GM21381 (cell line): ENCODE results near the gene CBX1.

Experiments used
- ATAC-seq: cut with Tn5 transposase; IDR thresholded peaks from one replicate; pipeline ENCODE4 v1.9.1; 2021; ENCODE audit warnings: mild to moderate bottlenecking, moderate library complexity; ENCODE audit not compliant: unreplicated experiment

CBX1 gene

DNA sequence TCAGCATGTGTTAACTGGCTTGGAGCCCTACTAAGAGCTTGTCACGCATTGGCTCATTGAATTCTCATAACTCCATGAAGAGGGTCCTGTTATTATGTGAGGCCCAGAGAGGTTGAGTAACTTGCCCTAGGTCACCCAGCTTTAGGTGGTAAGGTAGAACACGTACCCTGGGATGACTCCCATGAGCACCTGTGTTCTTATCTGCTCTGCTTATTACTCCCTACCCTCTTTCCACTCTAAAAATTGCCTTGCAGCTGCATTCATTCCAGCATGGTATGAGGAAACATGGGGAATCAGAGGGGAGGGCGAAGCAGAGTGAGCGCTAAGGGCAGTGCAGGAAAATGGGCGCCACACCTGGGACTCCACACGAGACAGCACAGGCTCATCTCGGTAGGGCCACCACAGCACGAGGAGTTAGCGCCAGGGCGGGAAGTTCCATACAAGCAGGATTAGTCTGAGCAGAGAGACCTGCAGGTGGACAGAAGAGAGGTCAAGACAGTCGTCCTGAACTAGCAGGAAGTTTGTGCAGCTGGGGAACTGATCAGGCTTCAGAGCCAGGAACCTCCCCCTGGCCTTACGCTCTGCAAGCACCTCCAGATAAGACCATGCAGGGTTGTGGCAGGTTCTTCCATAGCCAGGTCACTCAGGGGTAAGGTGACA is 73.8 kb downstream of the CBX1 start:
- no peak for ATAC-seq

DNA sequence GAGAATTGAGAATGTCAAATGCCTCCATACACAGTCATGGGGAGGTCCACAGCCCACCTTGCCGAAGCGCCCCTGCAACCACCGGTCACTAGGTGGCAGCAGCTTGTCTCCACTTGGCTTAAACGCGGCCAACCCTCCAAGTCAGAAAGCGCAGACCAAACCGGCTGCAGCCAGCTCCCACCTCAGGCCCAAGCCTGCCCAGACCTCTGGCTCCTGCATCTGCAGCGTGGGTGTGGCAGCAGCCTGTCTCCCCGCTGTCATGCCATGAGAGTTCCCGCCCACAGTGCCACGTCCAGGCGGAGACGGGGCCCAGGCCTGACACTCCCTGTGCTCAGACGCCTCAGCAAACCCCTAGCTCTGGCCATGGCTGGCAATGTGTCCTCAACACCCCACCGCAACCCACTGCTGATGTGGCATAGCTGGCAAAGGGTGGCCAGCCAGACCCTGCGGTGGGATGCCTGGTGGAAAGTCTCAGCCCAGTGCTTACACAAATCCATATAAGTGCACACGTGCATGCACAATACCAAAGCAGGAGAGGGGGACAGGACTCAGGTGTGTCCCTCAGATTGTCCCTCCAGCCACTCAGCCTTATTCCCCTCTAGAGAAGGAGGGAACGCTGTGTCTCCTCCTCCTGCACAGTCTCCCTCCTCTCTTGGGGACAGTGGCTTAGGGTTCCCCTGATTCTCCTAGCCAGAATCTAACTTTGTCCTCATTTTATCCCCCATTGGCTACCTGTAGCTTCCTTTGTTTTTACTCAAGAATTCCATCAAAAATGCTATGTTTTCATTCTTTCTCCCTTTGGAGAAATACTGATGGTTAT is 74.6 kb downstream of the CBX1 start:
- no peak for ATAC-seq

DNA sequence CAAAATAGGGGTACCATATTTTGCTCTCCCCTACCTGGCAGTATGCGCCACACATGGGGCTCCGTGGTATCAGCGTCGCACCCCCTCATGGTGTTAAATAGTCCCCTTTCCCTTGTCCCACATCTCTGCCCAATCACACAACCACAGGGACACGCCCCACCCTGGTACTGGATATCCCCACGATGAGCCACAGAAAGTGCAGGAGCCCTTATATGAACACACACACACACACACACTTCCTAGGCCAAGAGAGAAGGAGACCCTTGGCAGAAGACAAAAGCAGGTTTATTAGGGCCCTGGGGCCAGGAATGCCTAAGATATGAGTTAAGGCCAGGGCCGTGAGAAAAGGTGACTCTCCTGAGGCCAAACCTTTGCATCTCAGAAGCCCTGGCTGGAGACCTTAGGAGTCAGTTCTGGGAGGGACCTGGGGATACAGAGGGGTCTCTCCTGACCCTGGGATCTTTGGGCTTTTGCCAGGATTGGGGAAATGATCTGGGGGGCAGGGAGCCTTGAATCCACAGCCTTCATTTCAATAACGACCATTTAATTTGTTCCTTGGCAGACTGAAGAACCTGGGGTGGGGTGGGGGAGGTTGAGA is 75.3 kb downstream of the CBX1 start:
- no peak for ATAC-seq

DNA sequence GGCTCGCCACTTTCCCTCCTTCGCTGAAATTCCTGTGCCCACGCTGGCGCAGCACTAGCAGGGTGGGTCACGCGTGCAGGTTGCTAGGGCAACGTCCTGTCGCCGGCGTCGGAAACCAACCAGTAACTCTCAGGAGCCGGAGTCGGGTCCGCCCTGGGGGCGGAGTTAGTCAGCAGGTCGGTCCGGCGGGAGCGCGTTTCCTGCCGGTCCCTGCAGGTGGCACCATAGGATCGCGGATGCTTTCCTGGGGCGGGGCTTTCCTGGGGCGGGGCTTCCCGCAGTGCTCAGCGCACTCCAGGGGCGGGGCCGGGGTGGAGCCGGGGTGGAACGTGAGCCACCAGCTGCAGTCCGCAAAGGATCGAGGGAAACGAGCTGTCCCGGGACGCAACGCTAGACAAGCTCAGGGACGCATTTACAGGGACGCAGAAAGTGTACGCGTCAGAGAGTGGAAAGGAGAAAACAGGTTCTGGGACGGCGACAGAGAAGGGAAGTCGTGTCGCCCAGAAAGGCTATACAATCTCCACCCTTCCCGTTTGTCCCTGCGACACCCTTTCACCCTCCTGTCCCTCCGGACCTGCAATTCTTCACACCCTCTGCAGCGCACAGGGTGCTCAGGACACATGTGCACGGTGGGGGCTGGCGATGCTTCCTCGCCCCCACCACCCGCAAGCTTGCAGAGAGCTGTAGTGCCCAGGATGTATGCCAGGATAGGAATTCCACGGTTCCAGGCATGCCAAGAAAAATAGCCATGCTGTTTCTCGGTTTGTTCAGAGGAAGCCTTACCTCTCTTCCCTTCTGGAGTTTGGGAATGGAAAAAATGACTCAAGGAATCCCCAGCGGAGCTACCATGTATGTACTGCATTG is 76.0 kb downstream of the CBX1 start:
- ATAC-seq: peak; percentile 84

DNA sequence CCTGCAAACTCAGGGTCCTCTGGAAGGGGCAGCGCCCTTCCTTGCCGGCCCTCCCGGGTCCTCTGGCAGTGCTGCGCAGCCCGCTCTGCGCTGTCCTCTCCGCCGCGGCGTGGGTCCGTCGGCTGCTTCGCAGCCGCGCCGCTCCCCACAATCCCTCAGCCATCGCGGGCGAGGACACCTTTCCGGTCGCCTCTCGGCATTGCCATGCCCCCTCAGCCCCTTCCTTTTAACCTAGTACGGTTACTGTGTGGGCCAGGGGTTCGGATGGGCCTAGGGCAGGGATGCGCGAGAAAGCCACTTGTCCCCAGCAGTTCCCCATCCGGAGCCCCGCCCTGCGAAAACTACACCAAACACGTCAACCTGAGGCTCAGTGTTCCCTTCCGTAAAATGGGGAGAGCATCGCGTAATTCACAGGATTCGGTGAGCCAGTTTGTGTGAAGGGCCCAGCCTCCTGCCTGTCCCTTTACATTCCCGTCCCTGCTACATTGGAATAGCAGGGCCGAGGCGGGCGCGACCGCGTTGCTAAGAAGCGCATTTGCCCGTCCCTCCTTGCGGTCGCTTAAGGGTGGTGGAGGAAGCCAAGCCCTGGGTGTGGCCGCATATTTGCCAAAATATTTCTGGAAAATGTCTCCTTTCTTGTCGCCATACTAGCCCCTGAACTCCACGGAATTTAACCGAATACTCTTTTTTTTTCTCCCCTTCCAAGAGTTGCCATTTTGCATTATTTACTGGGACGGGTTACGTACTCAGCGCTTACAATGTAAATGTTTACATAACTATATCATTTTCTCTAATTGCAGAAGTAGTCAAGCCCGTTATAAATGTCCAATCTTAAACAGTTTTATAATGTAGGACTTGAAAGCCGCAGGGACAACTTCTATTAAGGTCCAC is 76.9 kb downstream of the CBX1 start:
- ATAC-seq: peak; percentile 6

DNA sequence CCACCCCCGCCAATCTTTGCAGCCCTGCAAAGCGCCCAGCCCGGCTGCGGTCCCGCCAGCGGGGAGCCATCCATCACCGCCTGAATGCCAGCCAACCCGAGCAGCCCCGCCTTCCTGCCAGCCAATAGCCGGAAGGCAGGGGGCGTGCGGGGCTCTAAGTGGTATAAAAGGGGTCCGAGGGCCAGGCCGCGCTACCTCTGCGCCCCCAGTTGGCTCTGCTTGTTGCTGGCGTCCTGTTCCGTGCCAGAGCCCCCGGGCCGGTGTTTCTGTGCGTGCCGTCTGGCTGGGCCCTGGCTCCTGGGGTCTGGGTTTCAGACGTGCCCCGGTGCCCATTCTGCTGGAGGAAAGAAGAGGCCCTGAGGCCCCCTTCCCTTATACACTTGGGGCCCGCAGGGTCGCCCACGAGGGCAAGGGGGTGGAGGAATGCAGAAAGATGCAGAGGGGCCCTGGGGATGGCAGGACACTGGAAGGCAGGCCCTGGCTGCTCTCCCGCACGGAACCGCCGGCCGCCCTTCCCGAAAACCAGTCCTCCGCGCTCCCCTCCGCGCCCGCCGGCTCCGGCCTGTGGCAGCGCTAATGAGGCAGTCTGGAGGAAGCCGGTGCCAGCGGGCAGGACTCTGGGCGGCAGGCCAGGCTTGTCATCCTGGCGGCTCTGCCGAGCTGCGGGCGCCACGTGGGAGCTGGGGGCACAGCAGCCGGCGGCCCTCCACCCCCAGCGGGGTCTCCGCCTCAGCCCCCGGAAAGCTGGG is 77.7 kb downstream of the CBX1 start:
- ATAC-seq: no peak

DNA sequence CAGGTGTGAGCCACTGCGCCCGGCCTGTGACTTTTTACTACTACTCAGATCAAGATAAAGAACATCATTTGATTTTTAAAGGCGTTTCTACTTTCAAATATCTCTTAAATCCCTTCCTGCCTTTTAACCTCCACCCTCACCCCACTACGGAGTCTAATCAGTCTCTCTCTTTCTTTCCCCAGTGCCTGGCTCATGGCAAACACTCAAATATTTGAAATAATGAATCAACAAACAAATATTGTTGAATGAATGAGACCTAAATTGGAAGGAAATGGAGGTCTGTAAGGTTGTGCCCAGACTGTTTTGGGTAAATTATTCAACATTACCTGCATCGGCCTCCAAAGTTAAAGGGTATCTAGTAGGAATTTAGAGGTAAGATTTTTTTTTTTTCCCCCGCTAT is 78.4 kb downstream of the CBX1 start:
- ATAC-seq: no peak

DNA sequence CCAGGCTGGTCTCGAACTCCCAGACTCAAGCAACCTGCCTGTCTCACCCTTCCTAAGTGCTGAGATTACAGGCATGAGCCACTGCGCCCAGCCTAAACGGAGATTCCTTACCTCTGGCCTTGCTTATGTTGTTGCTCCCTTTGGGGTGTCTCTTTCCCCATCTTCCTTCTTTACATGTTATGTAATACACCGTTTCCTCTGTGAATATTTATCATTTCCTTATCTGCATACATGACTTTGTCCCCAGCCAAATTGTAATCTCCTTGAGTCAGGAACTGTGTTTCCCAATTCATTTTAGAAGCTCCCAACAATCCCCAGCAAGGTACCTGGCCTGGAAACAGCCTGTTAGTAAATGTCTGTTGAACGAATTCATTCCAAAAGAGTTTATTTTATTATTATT is 79.3 kb downstream of the CBX1 start:
- no peak for ATAC-seq
